Endometrium (tissue), 2 donors: Measurements from ENCODE around the gene PDIA5.

Source experiments
- FAIRE-seq: peaks from 2 replicates; lab custom pipeline; 2012; peaks lifted over from hg19 to GRCh38; lab: Jason Lieb, UNC
- donor health status: control.
- donor health status: control.

The PDIA5 gene

GRCh38 chr3:123042413-123042812, 24.4 kb upstream of the PDIA5 start:
- FAIRE-seq: no peak

- no peak for FAIRE-seq
Measured at GRCh38 chr3:123044981-123045763, 21.7 kb upstream of the PDIA5 start.

GRCh38 chr3:123046262-123047061, 20.4 kb upstream of the PDIA5 start:
- no peak for FAIRE-seq

- FAIRE-seq: no peak
Measured at GRCh38 chr3:123047062-123047319, 19.8 kb upstream of the PDIA5 start.

- no peak for FAIRE-seq
Measured at GRCh38 chr3:123048480-123049237, 18.2 kb upstream of the PDIA5 start.

- FAIRE-seq: no peak
Measured at GRCh38 chr3:123050666-123051065, 16.2 kb upstream of the PDIA5 start.

- FAIRE-seq: no peak
Measured at GRCh38 chr3:123053107-123053506, 13.7 kb upstream of the PDIA5 start.

- FAIRE-seq: no peak
Measured at GRCh38 chr3:123054109-123054778, 12.6 kb upstream of the PDIA5 start.

- no peak for FAIRE-seq
Measured at GRCh38 chr3:123054931-123055330, 11.9 kb upstream of the PDIA5 start.

GRCh38 chr3:123055352-123055751, 11.5 kb upstream of the PDIA5 start:
- FAIRE-seq: no peak

- no peak for FAIRE-seq
Measured at GRCh38 chr3:123058505-123058904, 8.3 kb upstream of the PDIA5 start.

GRCh38 chr3:123060054-123060453, 6.8 kb upstream of the PDIA5 start:
- no peak for FAIRE-seq

- no peak for FAIRE-seq
Measured at GRCh38 chr3:123061856-123062255, 5.0 kb upstream of the PDIA5 start.

- FAIRE-seq: no peak
Measured at GRCh38 chr3:123063034-123063433, 3.8 kb upstream of the PDIA5 start.

- no peak for FAIRE-seq
Measured at GRCh38 chr3:123064506-123064905, 2.3 kb upstream of the PDIA5 start.

- FAIRE-seq: no peak
Measured at GRCh38 chr3:123064914-123065313, 1.9 kb upstream of the PDIA5 start.

GRCh38 chr3:123066599-123066895, 278 bp upstream of the PDIA5 start:
- no peak for FAIRE-seq

GRCh38 chr3:123067689-123068600, 1.1 kb downstream of the PDIA5 start:
- FAIRE-seq: no peak

- no peak for FAIRE-seq
Measured at GRCh38 chr3:123068601-123069381, 2.0 kb downstream of the PDIA5 start.

GRCh38 chr3:123070510-123070909, 3.7 kb downstream of the PDIA5 start:
- no peak for FAIRE-seq

GRCh38 chr3:123071146-123071545, 4.3 kb downstream of the PDIA5 start:
- no peak for FAIRE-seq
